ENCODE results near the gene LRRC53. TPM values are rescaled to one million over a fixed set of nuclear protein-coding genes. Genes with fewer than 3 reads are reported as not detected.

Gene LRRC53
- not detected for polyA plus RNA-seq

DNA sequence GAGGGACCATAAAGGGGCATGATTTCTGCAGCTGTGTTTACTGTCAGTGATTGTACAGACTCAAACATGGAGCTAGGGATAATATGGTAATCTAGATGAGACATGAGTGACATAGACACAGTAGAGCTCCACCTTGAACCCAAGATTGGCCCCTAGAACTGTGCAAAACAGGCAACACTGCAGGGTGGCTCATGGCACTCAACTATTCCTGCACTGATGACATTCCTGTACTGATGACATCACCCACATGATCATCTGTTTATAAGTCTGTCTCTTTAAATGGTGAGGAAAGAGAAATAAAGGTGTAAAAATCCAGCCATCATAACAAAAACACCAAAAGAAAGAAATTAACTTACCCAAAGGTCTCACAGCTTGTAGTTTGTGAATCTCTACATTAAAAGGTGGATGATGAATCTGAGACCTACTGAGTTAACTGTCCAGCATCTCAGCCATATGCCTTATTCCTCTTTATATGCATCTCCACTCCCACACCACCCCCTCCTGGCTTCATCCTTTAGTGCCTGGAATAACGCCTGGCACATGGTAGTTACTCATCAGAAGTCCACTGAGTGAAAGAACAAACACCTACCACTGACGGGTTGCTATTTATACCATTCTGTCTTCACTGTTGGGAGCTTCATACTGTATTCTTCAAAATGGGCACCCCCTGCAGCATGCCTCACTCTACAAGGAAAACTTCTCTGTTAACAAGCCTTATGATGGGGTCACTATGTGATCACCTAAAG, at the start of gene LRRC53:
Gene LRRC53 (minus strand): TSS at position 442 of the 746 bp plus-strand sequence. CDS start 29,262 bp downstream, outside the sequence.
- H3K4me1 ChIP-seq (ENCODE audit: control insufficient read depth in 2 of 2, insufficient read depth in 2 of 2, low read length in 1 of 2), result no peaks in the 10 kb centered on the region
- H3K4me3 ChIP-seq (ENCODE audit: low read depth in 1 of 2, low read length in 2 of 2), result no peak within 1 kb of the TSS
- H3K27ac ChIP-seq (ENCODE audit: low read depth in 2 of 2, low read length in 1 of 2), result no peak within 1 kb of the TSS
- H3K36me3 ChIP-seq (ENCODE audit: control insufficient read depth in 2 of 2, insufficient read depth in 2 of 2, low read length in 1 of 2), result no peaks in the 10 kb centered on the region
- 47 to 49% methylated on average over 2 of the region's 2 CpGs for WGBS, 2 donors
- H3K9me3 ChIP-seq (ENCODE audit: control insufficient read depth in 2 of 2, insufficient read depth in 1 of 2, low read depth in 1 of 2, low read length in 1 of 2), result no peaks in the 10 kb centered on the region
- no peaks in the 10 kb centered on the region for H3K27me3 ChIP-seq (ENCODE audit: control insufficient read depth in 1 of 2, insufficient read depth in 2 of 2, low read length in 2 of 2)

DNA sequence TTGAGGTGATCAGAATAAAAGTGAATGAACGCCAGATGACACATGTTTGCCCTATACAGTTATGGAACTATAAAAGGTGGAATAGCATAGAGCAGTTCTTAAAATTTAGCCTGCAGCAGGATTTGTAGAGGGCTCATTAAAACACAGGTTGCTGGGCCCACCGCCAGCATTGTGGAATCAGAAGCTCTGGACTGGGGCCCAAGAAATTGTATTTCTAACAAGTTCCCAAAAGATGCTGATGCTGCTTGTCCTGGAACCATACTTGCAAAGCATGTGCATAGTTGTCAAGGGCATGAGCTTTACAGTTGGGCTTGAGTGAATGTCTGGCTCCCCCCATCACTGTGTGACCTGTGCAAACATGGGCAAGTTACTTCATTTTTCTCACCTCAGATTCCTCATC, 37.5 kb upstream of the LRRC53 start:
- Histone ChIP-seq H3K36me3 (ENCODE audit: control insufficient read depth in 2 of 2, insufficient read depth in 2 of 2, low read length in 1 of 2) (no peaks in the 10 kb centered on the region), H3K27me3 (ENCODE audit: control insufficient read depth in 1 of 2, insufficient read depth in 2 of 2, low read length in 2 of 2) (no peaks in the 10 kb centered on the region), H3K4me1 (ENCODE audit: control insufficient read depth in 2 of 2, insufficient read depth in 2 of 2, low read length in 1 of 2) (no peaks in the 10 kb centered on the region), H3K27ac (ENCODE audit: low read depth in 2 of 2, low read length in 1 of 2) (no peak overlapping the region), H3K9me3 (ENCODE audit: control insufficient read depth in 2 of 2, insufficient read depth in 1 of 2, low read depth in 1 of 2, low read length in 1 of 2) (no peaks in the 10 kb centered on the region), H3K4me3 (ENCODE audit: low read depth in 1 of 2, low read length in 2 of 2) (no peak overlapping the region)
- 81 to 90% methylated on average over 2 of the region's 2 CpGs for WGBS, 2 donors

DNA sequence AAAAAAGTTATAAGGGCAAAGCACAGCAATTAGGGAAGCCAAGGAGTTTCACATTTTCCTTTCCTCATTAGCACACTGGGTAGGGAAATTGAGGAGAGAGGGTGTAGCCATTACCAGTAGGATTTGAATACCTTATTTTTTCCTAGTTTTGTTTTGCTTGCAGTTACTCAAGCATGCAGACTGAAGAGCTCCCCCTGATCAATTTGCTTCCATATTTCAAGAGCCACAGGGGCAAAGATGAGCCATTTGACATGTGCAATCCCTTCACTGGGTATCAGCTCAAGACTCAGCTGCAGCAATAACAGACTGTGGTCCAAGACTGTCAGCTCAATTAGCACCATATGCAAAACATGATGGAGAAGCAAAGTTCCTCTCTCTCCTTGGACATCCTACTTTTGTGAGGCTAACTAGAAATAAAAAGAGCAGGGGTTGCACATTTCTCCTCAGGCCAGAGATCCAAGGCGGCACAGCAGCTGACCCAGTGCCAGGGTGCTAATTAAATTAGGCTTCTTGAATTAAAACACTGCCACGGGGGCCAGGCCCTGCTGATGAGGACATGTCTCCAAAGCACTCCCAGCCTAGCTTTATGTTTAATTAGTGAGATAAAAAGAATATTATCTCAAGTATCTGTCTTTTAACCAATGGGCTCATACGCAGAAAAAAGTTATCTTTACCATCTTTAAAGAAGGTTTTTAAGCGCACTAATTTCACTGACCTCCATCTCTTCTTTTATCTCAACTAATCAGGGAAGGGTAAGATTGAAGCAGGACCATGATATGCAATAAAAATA, 36.7 kb upstream of the LRRC53 start:
- H3K4me1 ChIP-seq (ENCODE audit: control insufficient read depth in 2 of 2, insufficient read depth in 2 of 2, low read length in 1 of 2), result no peaks in the 10 kb centered on the region
- WGBS, 2 donors, result 68 to 69% methylated on average over 4 of the region's 4 CpGs
- H3K9me3 ChIP-seq (ENCODE audit: control insufficient read depth in 2 of 2, insufficient read depth in 1 of 2, low read depth in 1 of 2, low read length in 1 of 2), result no peaks in the 10 kb centered on the region
- H3K36me3 ChIP-seq (ENCODE audit: control insufficient read depth in 2 of 2, insufficient read depth in 2 of 2, low read length in 1 of 2), result no peaks in the 10 kb centered on the region
- no peak overlapping the region for H3K27ac ChIP-seq (ENCODE audit: low read depth in 2 of 2, low read length in 1 of 2)
- no peak overlapping the region for H3K4me3 ChIP-seq (ENCODE audit: low read depth in 1 of 2, low read length in 2 of 2)
- H3K27me3 ChIP-seq (ENCODE audit: control insufficient read depth in 1 of 2, insufficient read depth in 2 of 2, low read length in 2 of 2), result no peaks in the 10 kb centered on the region

DNA sequence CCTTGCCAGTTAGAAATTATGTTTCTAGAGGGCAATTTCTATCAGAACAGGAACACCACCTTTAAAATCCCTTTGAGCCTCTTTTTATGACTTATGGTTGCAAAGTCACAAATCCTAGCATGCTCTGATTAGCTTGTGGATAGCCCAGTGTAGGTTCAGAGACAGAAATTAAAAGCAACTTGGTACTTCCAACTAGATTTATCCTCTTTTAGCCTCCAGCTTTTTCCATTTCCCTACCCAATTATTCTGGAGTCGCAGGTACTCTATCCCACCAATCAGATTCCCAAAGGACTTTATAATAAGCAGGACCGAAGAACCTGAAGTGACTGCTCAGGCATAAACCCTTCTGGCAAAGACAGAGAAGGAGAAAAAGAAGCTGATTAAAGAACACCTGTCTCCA, 33.4 kb upstream of the LRRC53 start:
- Histone ChIP-seq H3K27me3 (ENCODE audit: control insufficient read depth in 1 of 2, insufficient read depth in 2 of 2, low read length in 2 of 2) (no peaks in the 10 kb centered on the region), H3K4me3 (ENCODE audit: low read depth in 1 of 2, low read length in 2 of 2) (no peak overlapping the region), H3K9me3 (ENCODE audit: control insufficient read depth in 2 of 2, insufficient read depth in 1 of 2, low read depth in 1 of 2, low read length in 1 of 2) (no peaks in the 10 kb centered on the region), H3K4me1 (ENCODE audit: control insufficient read depth in 2 of 2, insufficient read depth in 2 of 2, low read length in 1 of 2) (no peaks in the 10 kb centered on the region), H3K27ac (ENCODE audit: low read depth in 2 of 2, low read length in 1 of 2) (no peak overlapping the region), H3K36me3 (ENCODE audit: control insufficient read depth in 2 of 2, insufficient read depth in 2 of 2, low read length in 1 of 2) (no peaks in the 10 kb centered on the region)
- WGBS, 2 donors, result 84 to 86% methylated on average over 2 of the region's 2 CpGs

DNA sequence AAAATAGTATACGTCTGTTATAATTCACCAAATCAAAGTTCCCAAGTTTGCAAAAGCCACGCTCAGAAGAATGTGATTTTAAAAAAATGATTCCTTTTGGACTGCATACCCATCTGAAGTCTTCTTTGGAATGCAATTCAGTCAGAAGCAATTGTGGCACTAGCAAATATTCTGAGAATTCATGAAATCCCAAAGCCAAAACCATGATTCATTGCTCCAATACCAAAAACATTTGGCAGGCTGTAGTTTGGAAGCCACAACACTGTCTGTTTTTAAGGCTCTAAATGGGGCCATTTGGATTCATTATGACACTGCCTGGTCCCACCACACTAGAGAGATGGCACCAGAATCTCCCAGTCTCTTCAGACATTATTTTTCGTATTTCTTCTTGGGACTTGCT, 21.8 kb upstream of the LRRC53 start:
- Histone ChIP-seq H3K4me3 (ENCODE audit: low read depth in 1 of 2, low read length in 2 of 2) (no peak overlapping the region), H3K4me1 (ENCODE audit: control insufficient read depth in 2 of 2, insufficient read depth in 2 of 2, low read length in 1 of 2) (no peaks in the 10 kb centered on the region), H3K27ac (ENCODE audit: low read depth in 2 of 2, low read length in 1 of 2) (no peak overlapping the region), H3K36me3 (ENCODE audit: control insufficient read depth in 2 of 2, insufficient read depth in 2 of 2, low read length in 1 of 2) (no peaks in the 10 kb centered on the region), H3K9me3 (ENCODE audit: control insufficient read depth in 2 of 2, insufficient read depth in 1 of 2, low read depth in 1 of 2, low read length in 1 of 2) (no peaks in the 10 kb centered on the region), H3K27me3 (ENCODE audit: control insufficient read depth in 1 of 2, insufficient read depth in 2 of 2, low read length in 2 of 2) (no peaks in the 10 kb centered on the region)
- WGBS, 2 donors, result 76 to 80% methylated on average over 3 of the region's 3 CpGs

GRCh38 chr1:74531796-74532195, 19.4 kb upstream of the LRRC53 start:
- Histone ChIP-seq H3K9me3 (ENCODE audit: control insufficient read depth in 2 of 2, insufficient read depth in 1 of 2, low read depth in 1 of 2, low read length in 1 of 2) (peaks cover 0 to 3% of the 10 kb centered on the region in 2 donors), H3K4me1 (ENCODE audit: control insufficient read depth in 2 of 2, insufficient read depth in 2 of 2, low read length in 1 of 2) (no peaks in the 10 kb centered on the region), H3K36me3 (ENCODE audit: control insufficient read depth in 2 of 2, insufficient read depth in 2 of 2, low read length in 1 of 2) (no peaks in the 10 kb centered on the region), H3K27me3 (ENCODE audit: control insufficient read depth in 1 of 2, insufficient read depth in 2 of 2, low read length in 2 of 2) (no peaks in the 10 kb centered on the region), H3K27ac (ENCODE audit: low read depth in 2 of 2, low read length in 1 of 2) (no peak overlapping the region), H3K4me3 (ENCODE audit: low read depth in 1 of 2, low read length in 2 of 2) (no peak overlapping the region)
- 56 to 58% methylated on average over 1 of the region's 1 CpG for WGBS, 2 donors

GRCh38 chr1:74530892-74531291, 18.5 kb upstream of the LRRC53 start:
- H3K36me3 ChIP-seq (ENCODE audit: control insufficient read depth in 2 of 2, insufficient read depth in 2 of 2, low read length in 1 of 2), result no peaks in the 10 kb centered on the region
- no peak overlapping the region for H3K4me3 ChIP-seq (ENCODE audit: low read depth in 1 of 2, low read length in 2 of 2)
- H3K9me3 ChIP-seq (ENCODE audit: control insufficient read depth in 2 of 2, insufficient read depth in 1 of 2, low read depth in 1 of 2, low read length in 1 of 2), result peaks cover 0 to 3% of the 10 kb centered on the region in 2 donors
- no peaks in the 10 kb centered on the region for H3K27me3 ChIP-seq (ENCODE audit: control insufficient read depth in 1 of 2, insufficient read depth in 2 of 2, low read length in 2 of 2)
- no peaks in the 10 kb centered on the region for H3K4me1 ChIP-seq (ENCODE audit: control insufficient read depth in 2 of 2, insufficient read depth in 2 of 2, low read length in 1 of 2)
- H3K27ac ChIP-seq (ENCODE audit: low read depth in 2 of 2, low read length in 1 of 2), result no peak overlapping the region

DNA sequence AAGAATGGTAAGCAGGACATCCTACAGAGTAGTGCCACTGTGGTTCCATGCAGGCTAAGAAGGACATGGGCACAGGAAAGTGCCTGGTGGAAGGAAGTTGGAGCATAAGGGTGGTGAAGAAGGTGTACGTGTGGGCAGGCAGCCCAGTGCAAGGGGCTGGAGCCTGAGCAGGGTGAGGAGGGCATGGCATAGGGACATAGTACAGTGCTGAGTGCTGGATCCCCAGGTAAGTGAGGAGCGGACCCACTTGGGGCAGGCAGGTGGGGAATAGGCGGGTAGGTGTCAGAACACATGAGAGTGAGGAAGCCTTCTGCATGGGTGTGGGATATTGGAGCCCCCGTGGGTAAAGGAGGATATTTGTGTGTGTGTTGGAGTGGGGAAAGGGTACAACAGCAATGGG, 15.7 kb upstream of the LRRC53 start:
- WGBS, 2 donors, result 86 to 88% methylated on average over 4 of the region's 4 CpGs

GRCh38 chr1:74526708-74527107, 14.3 kb upstream of the LRRC53 start:
- Histone ChIP-seq H3K27me3 (ENCODE audit: control insufficient read depth in 1 of 2, insufficient read depth in 2 of 2, low read length in 2 of 2) (no peaks in the 10 kb centered on the region), H3K4me3 (ENCODE audit: low read depth in 1 of 2, low read length in 2 of 2) (no peak overlapping the region), H3K36me3 (ENCODE audit: control insufficient read depth in 2 of 2, insufficient read depth in 2 of 2, low read length in 1 of 2) (no peaks in the 10 kb centered on the region), H3K4me1 (ENCODE audit: control insufficient read depth in 2 of 2, insufficient read depth in 2 of 2, low read length in 1 of 2) (no peaks in the 10 kb centered on the region), H3K27ac (ENCODE audit: low read depth in 2 of 2, low read length in 1 of 2) (no peak overlapping the region), H3K9me3 (ENCODE audit: control insufficient read depth in 2 of 2, insufficient read depth in 1 of 2, low read depth in 1 of 2, low read length in 1 of 2) (peaks cover 0 to 3% of the 10 kb centered on the region in 2 donors)
- WGBS, 2 donors, result 34 to 44% methylated on average over 2 of the region's 2 CpGs

More for the DNA sequence above, 15.7 kb upstream of the LRRC53 start:
- Histone ChIP-seq H3K27me3 (ENCODE audit: control insufficient read depth in 1 of 2, insufficient read depth in 2 of 2, low read length in 2 of 2) (no peaks in the 10 kb centered on the region), H3K36me3 (ENCODE audit: control insufficient read depth in 2 of 2, insufficient read depth in 2 of 2, low read length in 1 of 2) (no peaks in the 10 kb centered on the region), H3K4me1 (ENCODE audit: control insufficient read depth in 2 of 2, insufficient read depth in 2 of 2, low read length in 1 of 2) (no peaks in the 10 kb centered on the region), H3K9me3 (ENCODE audit: control insufficient read depth in 2 of 2, insufficient read depth in 1 of 2, low read depth in 1 of 2, low read length in 1 of 2) (peaks cover 0 to 3% of the 10 kb centered on the region in 2 donors), H3K27ac (ENCODE audit: low read depth in 2 of 2, low read length in 1 of 2) (no peak overlapping the region), H3K4me3 (ENCODE audit: low read depth in 1 of 2, low read length in 2 of 2) (no peak overlapping the region)

All from esophagus (tissue), 2 donors.